K562 (cell line): ENCODE data around the gene DNAH17. TPM values are rescaled to one million over a fixed set of nuclear protein-coding genes. Genes with fewer than 3 reads are reported as not detected.

Experiments used
- ATAC-seq: fragments of 200-7000 bp; cut with Tn5 transposase; 3 replicates; pipeline ENCODE4 v1.9.1; 2020; ENCODE audit warnings: moderate library complexity
- BruUV-seq: library from RNA; stranded (reverse); fragments of 400-500 nt; replicated peaks from 2 replicates; lab custom pipeline; 2021; lab: Mats Ljungman, UMichigan
- CTCF ChIA-PET: fragments of 300-600 bp; formaldehyde crosslinking; extraction: SDS; loops from one replicate; lab custom pipeline; 2021; ENCODE audit warnings: low intra/inter-chr PET ratio; lab: Yijun Ruan, JAX
- POLR2A ChIA-PET: fragments of 300-600, 350-650 bp; sonication (Branson Sonifier 250); formaldehyde crosslinking; extraction: SDS; loops from one replicate; lab custom pipeline; 2021; ENCODE audit warnings: antibody characterized with exemption, inconsistent platforms; lab: Yijun Ruan, JAX
- DNase-seq, 4 experiments: peaks; one replicate each; pipeline versions ENCODE4 v3.0.0 to v3.0.0-alpha.2; 2011 to 2018; ENCODE audit warnings: low spot score in 3 of 4, mixed read lengths in 3 of 4; ENCODE audit errors: extremely low read depth in 1 of 4
- FAIRE-seq: peaks from 2 replicates; lab custom pipeline; 2011; peaks lifted over from hg19 to GRCh38; lab: Jason Lieb, UNC
- H2AFZ ChIP-seq: 2 replicates; pipeline ENCODE4 v1.6.0; 2011; ENCODE audit warnings: low read depth, low read length, control low read depth, inconsistent platforms
- H3K27ac ChIP-seq: fragments of 200-600 bp; 3 replicates; pipeline ENCODE4 v1.8.0; 2011; ENCODE audit warnings: low read depth, mild to moderate bottlenecking, control low read depth, inconsistent platforms, low read length, moderate library complexity, mixed read lengths; ENCODE audit errors: extremely low read depth
- H3K27me3 ChIP-seq, 2 experiments: fragments of 300-600 bp in 1 of 2; 2 replicates in 1 of 2; 3 replicates in 1 of 2; pipeline versions ENCODE4 v1.6.0 to v1.8.0; 2011; ENCODE audit warnings: inconsistent platforms in 2 of 2, low read length in 2 of 2, mild to moderate bottlenecking in 1 of 2, mixed read lengths in 1 of 2, moderate library complexity in 1 of 2; ENCODE audit not compliant: control insufficient read depth in 2 of 2, insufficient read depth in 2 of 2
- H3K36me3 ChIP-seq: fragments of 300-600 bp; 3 replicates; pipeline ENCODE4 v1.8.0; 2011; ENCODE audit warnings: mild to moderate bottlenecking, low read length, inconsistent platforms; ENCODE audit not compliant: control insufficient read depth, insufficient read depth
- H3K4me1 ChIP-seq, 2 experiments: fragments of 200-600 bp in 1 of 2; replicated peaks in 1 of 2; 2 replicates in 1 of 2; 3 replicates in 1 of 2; pipeline versions ENCODE4 v1.5.1 to v1.8.0; 2011; ENCODE audit warnings: inconsistent platforms in 2 of 2, low read length in 2 of 2, mild to moderate bottlenecking in 1 of 2, mixed read lengths in 1 of 2, moderate library complexity in 1 of 2; ENCODE audit not compliant: control insufficient read depth in 2 of 2, insufficient read depth in 2 of 2
- H3K4me2 ChIP-seq: 2 replicates; pipeline ENCODE4 v1.6.1; 2011; ENCODE audit warnings: low read length, control low read depth, inconsistent platforms, mixed read lengths; ENCODE audit not compliant: insufficient read depth
- H3K4me3 ChIP-seq: fragments of 200-600 bp; sonication (generic), shearing (Covaris generic); 2 replicates; pipeline ENCODE4 v1.5.1; 2016; ENCODE audit warnings: control low read depth, inconsistent platforms
- H3K79me2 ChIP-seq: fragments of 200-600 bp; 3 replicates; pipeline ENCODE4 v1.8.0; 2011; ENCODE audit warnings: low read length, inconsistent platforms; ENCODE audit not compliant: control insufficient read depth, insufficient read depth
- H3K9ac ChIP-seq, 2 experiments: 2 replicates each; pipeline versions ENCODE4 v1.6.0 to v1.6.1; 2011; ENCODE audit warnings: low read depth in 2 of 2, low read length in 2 of 2, control low read depth in 1 of 2, inconsistent platforms in 1 of 2, mild to moderate bottlenecking in 1 of 2, mixed read lengths in 1 of 2; ENCODE audit not compliant: insufficient read depth in 1 of 2
- H3K9me1 ChIP-seq: one replicate; pipeline ENCODE4 v1.6.0; 2011; ENCODE audit warnings: inconsistent platforms, mild to moderate bottlenecking, low read length, moderate library complexity; ENCODE audit not compliant: control insufficient read depth, insufficient read depth
- H3K9me3 ChIP-seq: replicated peaks from 2 replicates; pipeline ENCODE4 v1.5.1; 2011; ENCODE audit warnings: low read depth, low read length, inconsistent platforms; ENCODE audit not compliant: control insufficient read depth, insufficient read depth
- H4K20me1 ChIP-seq: replicated peaks from 2 replicates; pipeline ENCODE4 v1.6.1; 2011; ENCODE audit warnings: low read length, inconsistent platforms, mixed read lengths; ENCODE audit not compliant: control insufficient read depth, insufficient read depth
- BHLHE40 ChIP-seq: IDR thresholded peaks from 2 replicates; pipeline ENCODE4 v1.6.1; 2011; ENCODE audit warnings: low read length, improper control_type of control experiment
- CBX5 ChIP-seq: IDR thresholded peaks from 2 replicates; pipeline ENCODE4 v1.6.1; 2014; ENCODE audit warnings: low read depth, borderline replicate concordance
- CREBBP ChIP-seq: IDR thresholded peaks from one replicate; pipeline ENCODE4 v1.6.1; 2012; ENCODE audit warnings: low read depth, mild to moderate bottlenecking, control low read depth, inconsistent platforms, low read length
- CTBP1 ChIP-seq: fragments of 450-650 bp; IDR thresholded peaks from 2 replicates; pipeline ENCODE4 v1.6.1; 2016; ENCODE audit warnings: borderline replicate concordance
- USF2 ChIP-seq: sonication (generic); formaldehyde crosslinking; IDR thresholded peaks from 2 replicates; pipeline ENCODE4 v1.5.0; 2020; ENCODE audit warnings: missing genetic modification reagents
- ZNF165 ChIP-seq: fragments of 250-450 bp; sonication (Bioruptor Pico); IDR thresholded peaks from 2 replicates; pipeline ENCODE4 v1.4.0; 2020; ENCODE audit warnings: borderline replicate concordance
- ZNF507 ChIP-seq: conservative IDR thresholded peaks from 2 replicates; pipeline ENCODE4 v1.6.1; 2017; ENCODE audit warnings: missing genetic modification characterization, missing compliant biosample characterization
- ZNF609 ChIP-seq: sonication (generic); formaldehyde crosslinking; IDR thresholded peaks from 2 replicates; pipeline ENCODE4 v1.8.1; 2023; ENCODE audit warnings: missing genetic modification reagents, mild to moderate bottlenecking, borderline replicate concordance
- WGBS: fragments of 100-300 bp; shearing (Covaris generic); methylation state at CpG from one replicate; pipeline ENCODE4 v1.1.6; 2016; ENCODE audit warnings: low coverage, mixed read lengths; ENCODE audit not compliant: insufficient coverage; ENCODE audit errors: missing lambda C conversion rate; 5-methylcytosine and 5-hydroxymethylcytosine counted together
- in situ Hi-C: fragments of 300-500 bp; cut with MboI; formaldehyde crosslinking; loops from 4 replicates; pipeline ENCODE4 v1.15.0; 2018; ENCODE audit warnings: inconsistent platforms, mixed read lengths
- intact Hi-C: fragments of 100-400 bp; cut with micrococcal nuclease; formaldehyde crosslinking; loops from 2 replicates; pipeline ENCODE4 v1.14.2; 2022
- polyA plus RNA-seq, 8 experiments: library from polyadenylated mRNA; depleted of rRNA in 4 of 8; stranded (reverse) in 5 of 8; unstranded in 3 of 8; fragments of >200 nt; fragmentation: Nextera tagmentation in 2 of 8; fragmentation: Illumina TruSeq in 1 of 8; extraction: Ambion mirVana in 2 of 8; extraction: Trizol in 1 of 8; gene quantifications; 2 replicates each; pipeline versions ENCODE4 v1.2.1 to v1.2.3, GENCODE V29; 2011 to 2014; ENCODE audit warnings: inconsistent platforms in 1 of 8, missing spikeins in 1 of 8
- total RNA-seq, 7 experiments: library from RNA; depleted of rRNA in 6 of 7; stranded (reverse); fragments of >200 nt in 6 of 7; fragmentation: Illumina TruSeq in 2 of 7; extraction: Trizol in 2 of 7; gene quantifications; 2 replicates each; pipeline versions ENCODE4 v1.2.1 to v1.2.3, GENCODE V29; 2011 to 2021; ENCODE audit warnings: low replicate concordance in 1 of 7
- TF ChIP-seq, protein P1 (sequence below): sonication (generic); formaldehyde crosslinking; IDR thresholded peaks from 2 replicates; pipeline ENCODE4 v1.9.0; 2022; ENCODE audit warnings: mild to moderate bottlenecking, missing genetic modification reagents
- TF ChIP-seq, protein P2 (sequence below): IDR thresholded peaks from 3 replicates; pipeline ENCODE4 v1.6.1; 2011; ENCODE audit warnings: borderline replicate concordance, mild to moderate bottlenecking, moderate library complexity; ENCODE audit not compliant: insufficient read length; ENCODE audit errors: extremely low read depth
- TF ChIP-seq, protein P3 (sequence below): sonication (generic); formaldehyde crosslinking; IDR thresholded peaks from 2 replicates; pipeline ENCODE4 v1.8.1; 2022; ENCODE audit warnings: missing genetic modification reagents

DNAH17 gene
- total and polyA plus RNA-seq, 9 of the 15 experiments (the other 6 are each of a cell fraction or from before 2014, with no cell fraction given): under 0.01 to 0.06 (median 0.03) TPM; not detected in 5

DNA sequence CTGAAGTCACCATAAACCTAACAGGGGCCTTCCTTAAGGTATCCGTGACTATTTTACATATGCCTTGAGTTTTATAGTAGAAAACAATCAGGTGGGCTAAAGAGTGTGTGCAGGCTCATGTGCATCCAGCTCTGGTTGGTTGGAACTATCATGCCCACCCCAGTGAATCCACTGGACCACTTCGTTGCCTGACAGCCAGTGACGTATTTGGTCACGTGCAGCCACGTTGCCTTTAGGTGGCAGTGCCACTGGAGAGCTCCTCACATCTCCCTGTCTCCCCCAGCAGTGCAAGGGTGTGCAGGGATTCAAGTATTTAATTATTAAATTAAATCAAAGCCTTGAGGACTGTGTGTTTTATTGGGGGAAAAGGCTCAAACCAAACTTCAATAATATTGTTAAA lies 42.1 kb upstream of the DNAH17 start:
- 4% methylated on average over 5 of the region's 5 CpGs for WGBS
- intact Hi-C loops: no loop called here
- no peak overlapping the region for H3K9ac ChIP-seq
- in situ Hi-C loops: no loop called here
- no peaks in the 10 kb centered on the region for H3K9me1 ChIP-seq
- H3K27me3 ChIP-seq: peaks cover 45 to 82% of the 10 kb centered on the region in 2 experiments
- no peak overlapping the region for H2AFZ ChIP-seq
- H4K20me1 ChIP-seq: peaks cover 13% of the 10 kb centered on the region
- H3K4me1 ChIP-seq: peaks cover 0 to 7% of the 10 kb centered on the region in 2 experiments; a peak in 1 of 5 replicates
- no peaks in the 10 kb centered on the region for H3K9me3 ChIP-seq
- ATAC-seq (no peak), FAIRE-seq (no peak), DNase-seq (no peak)
- no peaks in the 10 kb centered on the region for H3K79me2 ChIP-seq
- H3K36me3 ChIP-seq: no peaks in the 10 kb centered on the region
- BruUV-seq: no TSS peak
- TF ChIP-seq CBX5: no peak
- TF ChIP-seq USF2: peak; percentile 69
- no peak for TF ChIP-seq ZNF165
- no peak for TF ChIP-seq CREBBP
- TF ChIP-seq BHLHE40: 0 out of 2 replicates have a peak, but pooled peaks have one; percentile 15
- no peak for TF ChIP-seq ZNF507
- TF ChIP-seq, protein P1, sequence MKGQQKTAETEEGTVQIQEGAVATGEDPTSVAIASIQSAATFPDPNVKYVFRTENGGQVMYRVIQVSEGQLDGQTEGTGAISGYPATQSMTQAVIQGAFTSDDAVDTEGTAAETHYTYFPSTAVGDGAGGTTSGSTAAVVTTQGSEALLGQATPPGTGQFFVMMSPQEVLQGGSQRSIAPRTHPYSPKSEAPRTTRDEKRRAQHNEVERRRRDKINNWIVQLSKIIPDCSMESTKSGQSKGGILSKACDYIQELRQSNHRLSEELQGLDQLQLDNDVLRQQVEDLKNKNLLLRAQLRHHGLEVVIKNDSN (CRISPR knock-in tag): peak; percentile 58
- no peak for TF ChIP-seq ZNF609
- no peak for TF ChIP-seq CTBP1
- TF ChIP-seq, protein P2, sequence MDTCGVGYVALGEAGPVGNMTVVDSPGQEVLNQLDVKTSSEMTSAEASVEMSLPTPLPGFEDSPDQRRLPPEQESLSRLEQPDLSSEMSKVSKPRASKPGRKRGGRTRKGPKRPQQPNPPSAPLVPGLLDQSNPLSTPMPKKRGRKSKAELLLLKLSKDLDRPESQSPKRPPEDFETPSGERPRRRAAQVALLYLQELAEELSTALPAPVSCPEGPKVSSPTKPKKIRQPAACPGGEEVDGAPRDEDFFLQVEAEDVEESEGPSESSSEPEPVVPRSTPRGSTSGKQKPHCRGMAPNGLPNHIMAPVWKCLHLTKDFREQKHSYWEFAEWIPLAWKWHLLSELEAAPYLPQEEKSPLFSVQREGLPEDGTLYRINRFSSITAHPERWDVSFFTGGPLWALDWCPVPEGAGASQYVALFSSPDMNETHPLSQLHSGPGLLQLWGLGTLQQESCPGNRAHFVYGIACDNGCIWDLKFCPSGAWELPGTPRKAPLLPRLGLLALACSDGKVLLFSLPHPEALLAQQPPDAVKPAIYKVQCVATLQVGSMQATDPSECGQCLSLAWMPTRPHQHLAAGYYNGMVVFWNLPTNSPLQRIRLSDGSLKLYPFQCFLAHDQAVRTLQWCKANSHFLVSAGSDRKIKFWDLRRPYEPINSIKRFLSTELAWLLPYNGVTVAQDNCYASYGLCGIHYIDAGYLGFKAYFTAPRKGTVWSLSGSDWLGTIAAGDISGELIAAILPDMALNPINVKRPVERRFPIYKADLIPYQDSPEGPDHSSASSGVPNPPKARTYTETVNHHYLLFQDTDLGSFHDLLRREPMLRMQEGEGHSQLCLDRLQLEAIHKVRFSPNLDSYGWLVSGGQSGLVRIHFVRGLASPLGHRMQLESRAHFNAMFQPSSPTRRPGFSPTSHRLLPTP: no peak
- TF ChIP-seq, protein P3, sequence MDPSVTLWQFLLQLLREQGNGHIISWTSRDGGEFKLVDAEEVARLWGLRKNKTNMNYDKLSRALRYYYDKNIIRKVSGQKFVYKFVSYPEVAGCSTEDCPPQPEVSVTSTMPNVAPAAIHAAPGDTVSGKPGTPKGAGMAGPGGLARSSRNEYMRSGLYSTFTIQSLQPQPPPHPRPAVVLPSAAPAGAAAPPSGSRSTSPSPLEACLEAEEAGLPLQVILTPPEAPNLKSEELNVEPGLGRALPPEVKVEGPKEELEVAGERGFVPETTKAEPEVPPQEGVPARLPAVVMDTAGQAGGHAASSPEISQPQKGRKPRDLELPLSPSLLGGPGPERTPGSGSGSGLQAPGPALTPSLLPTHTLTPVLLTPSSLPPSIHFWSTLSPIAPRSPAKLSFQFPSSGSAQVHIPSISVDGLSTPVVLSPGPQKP (CRISPR knock-in tag): no peak
- H3K27ac ChIP-seq: no peak overlapping the region
- ChIA-PET CTCF (no interaction called here), POLR2A (no interaction called here)
- H3K4me2 ChIP-seq: no peak overlapping the region
- H3K4me3 ChIP-seq: no peak overlapping the region
